ENCODE data around the gene RPS15.

RPS15 gene

DNA sequence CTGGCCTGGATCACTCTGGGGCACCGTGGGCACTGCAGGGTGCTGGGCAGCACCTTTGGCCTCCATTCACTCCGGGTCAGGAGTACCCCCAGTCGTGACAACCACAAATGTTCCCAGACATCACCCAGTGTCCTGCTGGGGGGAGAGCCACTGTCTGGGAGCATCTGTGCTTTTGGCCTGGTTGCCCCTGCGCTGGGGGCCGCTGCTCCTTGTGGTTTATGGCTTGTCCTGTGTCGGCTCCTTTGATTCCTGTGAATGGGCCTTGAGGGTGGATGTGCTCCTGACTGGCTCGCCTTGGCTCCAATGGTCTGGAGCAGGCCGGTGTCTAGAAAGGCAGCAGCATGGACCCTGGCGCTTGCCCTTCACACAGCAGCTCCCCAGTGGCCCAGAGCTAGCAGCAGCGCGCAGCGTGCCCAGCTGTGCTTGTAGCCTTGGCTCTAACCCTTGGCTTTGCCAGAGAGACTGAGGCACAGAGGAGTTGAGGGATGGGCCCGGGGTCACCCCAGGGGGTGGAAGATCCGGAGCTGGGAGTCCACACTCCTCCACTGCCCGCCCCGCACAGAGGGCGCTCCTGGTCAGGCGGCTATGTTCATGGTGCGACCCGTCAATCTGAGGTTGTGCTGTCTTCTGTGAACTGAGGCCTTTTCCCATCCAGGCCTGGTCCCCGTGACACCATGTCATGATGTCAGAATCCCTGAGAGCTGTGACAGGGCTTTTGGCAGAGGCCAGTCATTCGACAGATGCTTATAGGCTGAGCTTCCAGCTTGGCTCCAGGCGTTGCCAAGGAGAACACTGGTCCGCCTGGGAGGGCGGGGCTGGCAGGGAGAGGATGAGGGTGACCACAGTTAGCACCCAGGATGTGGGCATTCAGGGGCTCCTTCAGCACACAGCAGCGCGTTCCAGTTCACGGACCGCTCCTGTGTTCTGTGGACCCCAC is 26.7 kb upstream of the RPS15 start:
- peak overlapping the region; percentile 26 for H3K9ac ChIP-seq (ENCODE audit: insufficient read length, low read depth)
- DNase-seq (ENCODE audit: low read depth, low spot score) = no peak
- H3K27me3 ChIP-seq (ENCODE audit: insufficient read depth, insufficient read length) = no peaks in the 10 kb centered on the region
- H3K36me3 ChIP-seq (ENCODE audit: insufficient read depth, insufficient read length, low read length) = peaks cover 67% of the 10 kb centered on the region
- H3K4me1 ChIP-seq (ENCODE audit: insufficient read depth, insufficient read length) = peaks cover 39% of the 10 kb centered on the region
- no peak overlapping the region for H3K4me3 ChIP-seq (ENCODE audit: insufficient read length, low read depth)
- H3K9me3 ChIP-seq (ENCODE audit: insufficient read depth, low read length) = no peaks in the 10 kb centered on the region
- TF ChIP-seq YY1 (IDR thresholded peaks at IDR 0.05; ENCODE audit: insufficient read depth, insufficient read length) (no peak), SUZ12 (IDR thresholded peaks at IDR 0.05; ENCODE audit: extremely low read depth, insufficient read depth, insufficient read length) (no peak), ZNF274 (IDR thresholded peaks at IDR 0.05; ENCODE audit: low read depth, low read length) (no peak)

DNA sequence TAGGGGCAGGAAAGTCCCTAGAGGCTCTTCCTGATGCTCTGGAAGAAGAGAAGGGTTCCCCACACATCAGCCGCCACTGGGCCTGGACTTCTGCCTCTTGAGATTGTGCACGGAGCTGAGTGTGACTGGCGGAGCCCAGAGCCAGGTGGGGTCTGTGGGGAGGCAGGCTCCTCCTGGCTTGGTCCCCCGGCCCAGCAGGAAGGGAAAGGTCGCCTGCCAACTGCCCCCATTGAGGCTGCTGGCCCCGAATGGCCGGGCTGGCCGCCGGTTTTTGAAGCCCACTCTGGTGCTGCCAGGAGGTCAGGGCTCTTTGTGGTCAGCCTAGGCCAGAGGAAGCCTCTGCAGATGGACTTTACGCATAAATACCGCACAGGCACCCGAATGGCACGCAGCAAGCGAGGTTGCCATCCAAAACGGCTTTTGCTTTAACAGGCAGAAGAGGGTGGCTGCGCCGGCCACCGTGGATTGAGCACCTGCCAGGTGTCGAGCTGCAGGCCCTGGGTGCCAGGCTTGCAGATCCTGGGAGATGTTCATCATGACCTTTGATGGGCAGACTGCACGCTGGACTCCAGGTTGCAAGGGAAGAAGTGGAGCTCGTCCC is 25.8 kb upstream of the RPS15 start:
- no peaks in the 10 kb centered on the region for H3K9me3 ChIP-seq (ENCODE audit: insufficient read depth, low read length)
- peak overlapping the region; percentile 26 for H3K9ac ChIP-seq (ENCODE audit: insufficient read length, low read depth)
- peaks cover 76% of the 10 kb centered on the region for H3K36me3 ChIP-seq (ENCODE audit: insufficient read depth, insufficient read length, low read length)
- no peak overlapping the region for H3K4me3 ChIP-seq (ENCODE audit: insufficient read length, low read depth)
- DNase-seq (ENCODE audit: low read depth, low spot score) = no peak
- no peaks in the 10 kb centered on the region for H3K27me3 ChIP-seq (ENCODE audit: insufficient read depth, insufficient read length)
- TF ChIP-seq SUZ12 (IDR thresholded peaks at IDR 0.05; ENCODE audit: extremely low read depth, insufficient read depth, insufficient read length) (no peak), ZNF274 (IDR thresholded peaks at IDR 0.05; ENCODE audit: low read depth, low read length) (no peak), YY1 (IDR thresholded peaks at IDR 0.05; ENCODE audit: insufficient read depth, insufficient read length) (no peak)
- peaks cover 45% of the 10 kb centered on the region for H3K4me1 ChIP-seq (ENCODE audit: insufficient read depth, insufficient read length)

DNA sequence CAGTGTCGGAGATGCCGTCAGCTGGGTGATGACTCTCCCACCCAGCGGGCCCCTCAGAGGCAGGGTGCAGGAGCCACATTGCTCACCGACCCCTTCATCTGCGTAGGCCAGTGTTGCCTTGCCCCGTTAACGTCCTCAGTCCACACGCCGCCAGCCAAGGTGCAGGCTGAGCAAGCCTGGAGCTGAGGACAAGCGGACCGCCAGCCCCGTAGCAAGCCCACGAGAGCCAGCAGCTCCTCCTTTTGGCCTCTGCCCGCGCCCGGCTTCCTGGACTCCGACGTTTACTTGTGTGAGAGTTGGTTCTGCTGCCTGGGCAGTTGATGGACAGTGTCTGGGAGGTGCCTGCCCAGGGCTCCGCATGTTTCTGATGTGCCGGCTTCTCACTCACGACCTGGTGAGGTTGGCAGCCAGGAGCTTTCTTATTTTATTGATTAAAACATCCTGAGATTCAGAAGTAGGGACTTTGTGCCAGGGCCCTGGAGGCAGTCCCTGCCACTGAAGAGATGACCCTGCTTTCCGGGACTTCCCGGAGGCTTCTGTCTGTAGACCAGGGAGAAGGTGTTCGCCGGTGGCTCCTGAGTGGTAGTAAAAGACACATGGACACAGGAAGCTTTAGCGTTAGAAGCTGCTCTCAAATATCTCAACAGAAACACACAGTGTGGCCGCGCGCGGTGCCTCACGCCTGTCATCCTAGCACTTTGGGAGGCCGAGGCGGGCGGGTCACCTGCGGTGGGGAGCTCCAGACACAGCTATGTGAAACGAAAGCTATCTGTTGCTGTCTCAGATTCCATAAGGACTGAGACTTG is 25.0 kb upstream of the RPS15 start:
- Histone ChIP-seq H3K9me3 (ENCODE audit: insufficient read depth, low read length) (no peaks in the 10 kb centered on the region), H3K36me3 (ENCODE audit: insufficient read depth, insufficient read length, low read length) (peaks cover 84% of the 10 kb centered on the region), H3K4me3 (ENCODE audit: insufficient read length, low read depth) (no peak overlapping the region), H3K27me3 (ENCODE audit: insufficient read depth, insufficient read length) (no peaks in the 10 kb centered on the region), H3K4me1 (ENCODE audit: insufficient read depth, insufficient read length) (peaks cover 45% of the 10 kb centered on the region), H3K9ac (ENCODE audit: insufficient read length, low read depth) (no peak overlapping the region)
- TF ChIP-seq SUZ12 (IDR thresholded peaks at IDR 0.05; ENCODE audit: extremely low read depth, insufficient read depth, insufficient read length) (no peak), YY1 (IDR thresholded peaks at IDR 0.05; ENCODE audit: insufficient read depth, insufficient read length) (no peak), ZNF274 (IDR thresholded peaks at IDR 0.05; ENCODE audit: low read depth, low read length) (no peak)
- DNase-seq (ENCODE audit: low read depth, low spot score) = no peak

DNA sequence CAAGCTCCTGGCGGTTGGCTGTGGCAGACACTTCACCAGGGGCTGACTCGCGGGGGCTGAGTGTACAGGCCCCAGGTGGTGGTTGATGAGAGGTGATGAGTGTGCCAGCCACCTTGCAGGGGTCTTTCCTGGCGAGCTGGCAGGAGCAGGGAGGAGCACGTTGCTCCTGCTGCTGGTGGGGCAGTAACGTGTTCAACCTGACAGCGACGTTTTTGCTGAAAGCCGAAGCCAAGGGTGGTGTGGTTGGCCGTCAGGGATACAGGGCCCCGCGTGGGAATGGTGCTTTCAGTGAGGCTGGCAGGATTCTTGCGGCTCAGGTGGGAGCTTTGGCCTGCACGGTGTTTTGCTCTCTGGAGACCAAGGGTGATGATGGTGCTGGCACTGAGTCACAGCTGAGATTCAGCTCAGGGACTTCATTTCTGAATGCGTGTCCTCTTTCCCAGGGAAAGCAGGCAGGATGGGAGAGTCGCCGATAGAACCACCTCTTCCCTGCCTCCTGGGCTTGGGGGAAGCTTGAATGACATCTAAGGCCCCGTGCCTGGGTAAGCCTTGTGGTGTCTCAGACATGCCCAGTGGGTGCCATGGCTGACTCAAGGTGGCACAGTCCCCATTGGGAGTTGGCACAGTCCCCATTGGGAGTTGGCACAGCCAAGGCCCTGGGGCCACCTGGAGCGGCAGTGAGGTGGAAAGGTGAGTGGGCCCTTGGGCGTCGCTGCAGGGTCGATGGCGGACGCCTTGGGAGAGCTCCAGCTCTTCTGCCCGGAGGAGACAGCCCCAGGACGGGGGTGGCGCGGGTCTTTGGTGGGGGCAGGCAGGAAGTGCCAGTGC is 22.0 kb upstream of the RPS15 start:
- Histone ChIP-seq H3K9ac (ENCODE audit: insufficient read length, low read depth) (peak overlapping the region; percentile 63), H3K27me3 (ENCODE audit: insufficient read depth, insufficient read length) (no peaks in the 10 kb centered on the region), H3K4me3 (ENCODE audit: insufficient read length, low read depth) (no peak overlapping the region), H3K4me1 (ENCODE audit: insufficient read depth, insufficient read length) (peaks cover 34% of the 10 kb centered on the region), H3K36me3 (ENCODE audit: insufficient read depth, insufficient read length, low read length) (peaks cover 84% of the 10 kb centered on the region), H3K9me3 (ENCODE audit: insufficient read depth, low read length) (no peaks in the 10 kb centered on the region)
- TF ChIP-seq SUZ12 (IDR thresholded peaks at IDR 0.05; ENCODE audit: extremely low read depth, insufficient read depth, insufficient read length) (no peak), YY1 (IDR thresholded peaks at IDR 0.05; ENCODE audit: insufficient read depth, insufficient read length) (no peak), ZNF274 (IDR thresholded peaks at IDR 0.05; ENCODE audit: low read depth, low read length) (no peak)
- no peak for DNase-seq (ENCODE audit: low read depth, low spot score)

DNA sequence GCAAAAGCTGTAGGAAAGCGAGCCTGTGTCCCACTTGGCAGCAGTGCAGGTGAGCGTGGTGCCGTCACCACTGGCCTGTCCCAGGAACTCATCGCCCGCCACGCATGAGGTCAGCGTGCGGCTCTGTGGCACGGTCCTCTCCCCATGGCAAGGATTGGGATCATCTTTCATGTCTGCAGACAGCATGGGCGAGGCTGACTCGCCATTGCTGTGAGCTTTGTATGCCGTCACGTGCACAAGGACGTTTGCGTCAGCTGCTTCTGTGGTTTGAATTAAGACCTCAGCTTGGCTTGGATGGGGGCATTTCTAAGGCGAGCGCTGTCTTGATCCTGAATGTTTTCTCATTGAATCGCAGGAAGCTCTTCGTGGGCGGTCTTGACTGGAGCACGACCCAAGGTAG is 21.1 kb upstream of the RPS15 start:
- TF ChIP-seq ZNF274 (IDR thresholded peaks at IDR 0.05; ENCODE audit: low read depth, low read length) = no peak
- TF ChIP-seq SUZ12 (IDR thresholded peaks at IDR 0.05; ENCODE audit: extremely low read depth, insufficient read depth, insufficient read length) = no peak

DNA sequence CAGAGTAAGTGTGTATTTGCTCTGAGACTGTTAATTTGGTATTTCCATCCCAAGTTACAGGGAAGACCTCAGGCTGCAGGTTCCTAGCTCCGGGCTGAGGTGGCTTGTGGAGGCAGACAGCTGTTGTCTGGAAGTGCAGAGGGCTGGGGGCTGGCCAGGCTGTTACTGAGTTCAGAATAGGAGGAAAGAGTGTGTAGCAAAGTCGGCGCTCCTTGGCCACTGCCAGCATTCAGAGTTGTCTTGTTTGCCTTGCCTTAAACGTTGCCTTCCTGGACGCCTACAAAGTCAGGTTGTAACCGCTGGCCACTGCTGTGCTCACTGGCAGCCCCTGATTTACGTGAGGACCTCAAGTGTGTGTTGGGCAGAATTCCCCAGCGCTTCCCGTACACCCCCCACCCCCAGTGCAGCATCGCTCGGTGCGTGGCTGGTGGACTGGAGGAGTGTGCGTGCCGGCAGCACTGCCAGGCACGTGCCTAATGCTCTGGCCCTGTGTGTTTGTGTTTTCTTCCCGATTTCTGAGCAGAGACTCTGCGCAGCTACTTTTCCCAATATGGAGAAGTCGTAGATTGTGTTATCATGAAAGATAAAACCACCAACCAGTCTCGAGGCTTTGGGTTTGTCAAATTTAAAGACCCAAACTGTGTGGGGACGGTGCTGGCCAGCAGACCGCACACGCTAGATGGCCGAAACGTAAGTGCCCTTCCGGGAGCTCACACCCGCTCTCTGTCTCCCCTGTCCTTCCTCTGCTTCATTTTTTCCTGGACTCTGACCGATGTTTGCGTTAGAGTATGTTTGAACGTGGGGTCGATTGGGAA is 20.3 kb upstream of the RPS15 start:
- Histone ChIP-seq H3K9me3 (ENCODE audit: insufficient read depth, low read length) (no peaks in the 10 kb centered on the region), H3K4me3 (ENCODE audit: insufficient read length, low read depth) (no peak overlapping the region), H3K36me3 (ENCODE audit: insufficient read depth, insufficient read length, low read length) (peaks cover 84% of the 10 kb centered on the region), H3K4me1 (ENCODE audit: insufficient read depth, insufficient read length) (peaks cover 31% of the 10 kb centered on the region), H3K9ac (ENCODE audit: insufficient read length, low read depth) (peak overlapping the region; percentile 17), H3K27me3 (ENCODE audit: insufficient read depth, insufficient read length) (no peaks in the 10 kb centered on the region)
- no peak for DNase-seq (ENCODE audit: low read depth, low spot score)
- no peak for TF ChIP-seq YY1 (IDR thresholded peaks at IDR 0.05; ENCODE audit: insufficient read depth, insufficient read length)
- no peak for TF ChIP-seq SUZ12 (IDR thresholded peaks at IDR 0.05; ENCODE audit: extremely low read depth, insufficient read depth, insufficient read length)
- no peak for TF ChIP-seq ZNF274 (IDR thresholded peaks at IDR 0.05; ENCODE audit: low read depth, low read length)

More for the DNA sequence above, 21.1 kb upstream of the RPS15 start:
- no peak overlapping the region for H3K4me3 ChIP-seq (ENCODE audit: insufficient read length, low read depth)
- peaks cover 31% of the 10 kb centered on the region for H3K4me1 ChIP-seq (ENCODE audit: insufficient read depth, insufficient read length)
- H3K36me3 ChIP-seq (ENCODE audit: insufficient read depth, insufficient read length, low read length) = peaks cover 84% of the 10 kb centered on the region
- no peaks in the 10 kb centered on the region for H3K9me3 ChIP-seq (ENCODE audit: insufficient read depth, low read length)
- no peaks in the 10 kb centered on the region for H3K27me3 ChIP-seq (ENCODE audit: insufficient read depth, insufficient read length)
- H3K9ac ChIP-seq (ENCODE audit: insufficient read length, low read depth) = peak overlapping the region; percentile 6
- DNase-seq (ENCODE audit: low read depth, low spot score) = no peak
